GM19463 (cell line): ENCODE measurements around the gene FAM168A.

ENCODE experiments used
- ATAC-seq: cut with Tn5 transposase; IDR thresholded peaks from one replicate; pipeline ENCODE4 v1.9.1; 2021; ENCODE audit warnings: mild to moderate bottlenecking, moderate library complexity; ENCODE audit not compliant: unreplicated experiment

The FAM168A gene

GRCh38 chr11:73563539-73564200 lies 34.2 kb downstream of the FAM168A start:
- ATAC-seq: no peak

GRCh38 chr11:73559743-73560142 lies 38.2 kb downstream of the FAM168A start:
- no peak for ATAC-seq

GRCh38 chr11:73556966-73557365 lies 40.9 kb downstream of the FAM168A start:
- no peak for ATAC-seq

- ATAC-seq: no peak
Measured at GRCh38 chr11:73555615-73556014, 42.3 kb downstream of the FAM168A start.

GRCh38 chr11:73554671-73555320 lies 43.1 kb downstream of the FAM168A start:
- no peak for ATAC-seq

GRCh38 chr11:73553266-73553665 lies 44.6 kb downstream of the FAM168A start:
- no peak for ATAC-seq

GRCh38 chr11:73551677-73552076 lies 46.2 kb downstream of the FAM168A start:
- no peak for ATAC-seq

- no peak for ATAC-seq
Measured at GRCh38 chr11:73549376-73549775, 48.5 kb downstream of the FAM168A start.

GRCh38 chr11:73547706-73548595 lies 50.0 kb downstream of the FAM168A start:
- no peak for ATAC-seq

- ATAC-seq: no peak
Measured at GRCh38 chr11:73542175-73542574, 55.7 kb downstream of the FAM168A start.

- no peak for ATAC-seq
Measured at GRCh38 chr11:73539506-73540084, 58.3 kb downstream of the FAM168A start.

GRCh38 chr11:73538381-73538872 lies 59.5 kb downstream of the FAM168A start:
- peak; percentile 81 for ATAC-seq

- ATAC-seq: no peak
Measured at GRCh38 chr11:73537969-73538368, 59.9 kb downstream of the FAM168A start.

GRCh38 chr11:73536961-73537360 lies 61.0 kb downstream of the FAM168A start:
- ATAC-seq: no peak

- ATAC-seq: no peak
Measured at GRCh38 chr11:73532310-73532709, 65.6 kb downstream of the FAM168A start.

GRCh38 chr11:73531386-73531785 lies 66.5 kb downstream of the FAM168A start:
- no peak for ATAC-seq

GRCh38 chr11:73530109-73530508 lies 67.8 kb downstream of the FAM168A start:
- no peak for ATAC-seq

- no peak for ATAC-seq
Measured at GRCh38 chr11:73529204-73529530, 68.7 kb downstream of the FAM168A start.

GRCh38 chr11:73528483-73529203 lies 69.3 kb downstream of the FAM168A start:
- no peak for ATAC-seq

- ATAC-seq: no peak
Measured at GRCh38 chr11:73528013-73528412, 69.9 kb downstream of the FAM168A start.

GRCh38 chr11:73525611-73526010 lies 72.3 kb downstream of the FAM168A start:
- ATAC-seq: no peak
